Thyroid gland (tissue), 4 donors: ENCODE results near the gene SEMA7A.

Experiments used
- POLR2A ChIP-seq, 2 donors: fragments of 450-650 bp; IDR thresholded peaks; one replicate each; pipeline ENCODE4 v1.6.1; 2017; ENCODE audit warnings: antibody characterized with exemption in 2 of 2, mild to moderate bottlenecking in 2 of 2, moderate library complexity in 1 of 2
- TF ChIP-seq, protein P1 (sequence below), 6 experiments: fragments of 200-600 bp in 3 of 6; fragments of 450-650 bp in 3 of 6; sonication (generic) in 3 of 6; IDR thresholded peaks; one replicate each; pipeline ENCODE4 v1.5.1; 2016 to 2019; ENCODE audit warnings: antibody characterized with exemption in 6 of 6, mild to moderate bottlenecking in 2 of 6, inconsistent platforms in 1 of 6, moderate library complexity in 1 of 6

DNA sequence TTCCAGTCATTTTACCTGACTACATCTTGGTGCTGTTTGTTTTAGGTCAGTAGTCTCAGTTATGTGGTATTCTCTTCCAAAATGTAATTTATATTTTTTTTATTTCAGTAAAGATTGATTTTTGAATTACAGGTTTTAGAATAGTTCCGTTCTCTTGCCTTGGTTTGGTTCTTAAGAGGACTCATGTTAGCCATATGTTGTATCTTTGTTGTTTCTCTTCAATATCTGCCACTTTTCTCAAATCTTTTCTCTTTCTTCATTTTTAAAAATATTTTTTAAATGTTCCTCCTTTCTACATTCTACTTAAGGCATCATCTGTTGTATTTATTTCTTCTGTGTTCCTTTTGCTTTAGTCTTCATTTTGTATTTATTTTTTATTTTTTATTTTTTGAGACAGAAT is 32.8 kb upstream of the SEMA7A start:
- TF ChIP-seq POLR2A (IDR thresholded peaks at IDR 0.05), result no peak
- TF ChIP-seq, protein P1, sequence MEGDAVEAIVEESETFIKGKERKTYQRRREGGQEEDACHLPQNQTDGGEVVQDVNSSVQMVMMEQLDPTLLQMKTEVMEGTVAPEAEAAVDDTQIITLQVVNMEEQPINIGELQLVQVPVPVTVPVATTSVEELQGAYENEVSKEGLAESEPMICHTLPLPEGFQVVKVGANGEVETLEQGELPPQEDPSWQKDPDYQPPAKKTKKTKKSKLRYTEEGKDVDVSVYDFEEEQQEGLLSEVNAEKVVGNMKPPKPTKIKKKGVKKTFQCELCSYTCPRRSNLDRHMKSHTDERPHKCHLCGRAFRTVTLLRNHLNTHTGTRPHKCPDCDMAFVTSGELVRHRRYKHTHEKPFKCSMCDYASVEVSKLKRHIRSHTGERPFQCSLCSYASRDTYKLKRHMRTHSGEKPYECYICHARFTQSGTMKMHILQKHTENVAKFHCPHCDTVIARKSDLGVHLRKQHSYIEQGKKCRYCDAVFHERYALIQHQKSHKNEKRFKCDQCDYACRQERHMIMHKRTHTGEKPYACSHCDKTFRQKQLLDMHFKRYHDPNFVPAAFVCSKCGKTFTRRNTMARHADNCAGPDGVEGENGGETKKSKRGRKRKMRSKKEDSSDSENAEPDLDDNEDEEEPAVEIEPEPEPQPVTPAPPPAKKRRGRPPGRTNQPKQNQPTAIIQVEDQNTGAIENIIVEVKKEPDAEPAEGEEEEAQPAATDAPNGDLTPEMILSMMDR (IDR thresholded peaks at IDR 0.05), result no peak
